Ovary (tissue), 3 donors: ENCODE data around the gene EPB41L4B.

ENCODE experiments used
- EP300 ChIP-seq: sonication (generic); formaldehyde crosslinking; IDR thresholded peaks from one replicate; pipeline ENCODE4 v1.6.1; 2017; ENCODE audit warnings: antibody characterized with exemption
- POLR2A ChIP-seq: fragments of 450-650 bp; IDR thresholded peaks from one replicate; pipeline ENCODE4 v1.6.1; 2017; ENCODE audit warnings: antibody characterized with exemption, mild to moderate bottlenecking, moderate library complexity
- TF ChIP-seq, protein P1 (sequence below), 3 donors: fragments of 450-650 bp in 2 of 3; fragments of 200-600 bp in 1 of 3; IDR thresholded peaks; one replicate each; pipeline versions ENCODE4 v1.5.1 to v1.8.0; 2016 to 2022; ENCODE audit warnings: antibody characterized with exemption in 3 of 3, mild to moderate bottlenecking in 1 of 3
- donor health status: DM: no; HTN: no; CAD: no.

GRCh38 chr9:109229682-109230081, 91.2 kb downstream of the EPB41L4B start:
- TF ChIP-seq, protein P1, sequence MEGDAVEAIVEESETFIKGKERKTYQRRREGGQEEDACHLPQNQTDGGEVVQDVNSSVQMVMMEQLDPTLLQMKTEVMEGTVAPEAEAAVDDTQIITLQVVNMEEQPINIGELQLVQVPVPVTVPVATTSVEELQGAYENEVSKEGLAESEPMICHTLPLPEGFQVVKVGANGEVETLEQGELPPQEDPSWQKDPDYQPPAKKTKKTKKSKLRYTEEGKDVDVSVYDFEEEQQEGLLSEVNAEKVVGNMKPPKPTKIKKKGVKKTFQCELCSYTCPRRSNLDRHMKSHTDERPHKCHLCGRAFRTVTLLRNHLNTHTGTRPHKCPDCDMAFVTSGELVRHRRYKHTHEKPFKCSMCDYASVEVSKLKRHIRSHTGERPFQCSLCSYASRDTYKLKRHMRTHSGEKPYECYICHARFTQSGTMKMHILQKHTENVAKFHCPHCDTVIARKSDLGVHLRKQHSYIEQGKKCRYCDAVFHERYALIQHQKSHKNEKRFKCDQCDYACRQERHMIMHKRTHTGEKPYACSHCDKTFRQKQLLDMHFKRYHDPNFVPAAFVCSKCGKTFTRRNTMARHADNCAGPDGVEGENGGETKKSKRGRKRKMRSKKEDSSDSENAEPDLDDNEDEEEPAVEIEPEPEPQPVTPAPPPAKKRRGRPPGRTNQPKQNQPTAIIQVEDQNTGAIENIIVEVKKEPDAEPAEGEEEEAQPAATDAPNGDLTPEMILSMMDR (IDR thresholded peaks at IDR 0.05): no peak
- TF ChIP-seq EP300 (no peak), POLR2A (no peak)
